Bronchial epithelial cell (primary cell): Measurements from ENCODE around the gene DGKA. TPM values are rescaled to one million over a fixed set of nuclear protein-coding genes. Genes with fewer than 3 reads are reported as not detected.
"Not testable (repeated sequence)": the region's sequence is repeated elsewhere in the genome, so short reads cannot be mapped to it uniquely, and the experiment has no call there.

Experiments used
- DNase-seq: peaks from one replicate; pipeline ENCODE4 v3.0.0-alpha.2; 2010; ENCODE audit warnings: low read depth
- FAIRE-seq: peaks from 2 replicates; lab custom pipeline; 2011; peaks lifted over from hg19 to GRCh38; lab: Jason Lieb, UNC
- H3K27me3 ChIP-seq: 2 replicates; pipeline ENCODE4 v1.5.1; 2011; ENCODE audit warnings: low read length; ENCODE audit not compliant: control insufficient read depth, insufficient read depth
- H3K36me3 ChIP-seq: 2 replicates; pipeline ENCODE4 v1.5.1; 2011; ENCODE audit warnings: low read length; ENCODE audit not compliant: control insufficient read depth, insufficient read depth
- H3K4me3 ChIP-seq: 2 replicates; pipeline ENCODE4 v1.5.1; 2011; ENCODE audit warnings: mild to moderate bottlenecking, low read depth, low read length, control low read depth
- CTCF ChIP-seq: IDR thresholded peaks from 2 replicates; pipeline ENCODE4 v1.5.1; 2011; ENCODE audit warnings: mild to moderate bottlenecking, moderate library complexity, low read length, control low read depth, inconsistent platforms; ENCODE audit not compliant: insufficient read depth, severe bottlenecking
- total RNA-seq: library from RNA; depleted of rRNA; stranded (reverse); fragments of >200 nt; gene quantifications from 2 replicates; pipeline ENCODE4 v1.2.1, GENCODE V29; 2014

Gene DGKA
- total RNA-seq, 1 donor from 2014 or later = 81.9 TPM

- TF ChIP-seq CTCF = no peak
- FAIRE-seq (no peak), DNase-seq (no peak)
- Histone ChIP-seq H3K36me3 (peaks cover 14% of the 10 kb centered on the region), H3K4me3 (no peak overlapping the region), H3K27me3 (no peaks in the 10 kb centered on the region)
These were observed 54.4 kb downstream of the DGKA start for GRCh38 chr12:55985341-55985740.

GRCh38 chr12:55985976-55986375 lies 55.0 kb downstream of the DGKA start:
- FAIRE-seq, DNase-seq, H3K4me3 ChIP-seq, H3K27me3 ChIP-seq: not testable (repeated sequence)
- H3K36me3 ChIP-seq = peaks cover 17% of the 10 kb centered on the region

- no peaks in the 10 kb centered on the region for H3K27me3 ChIP-seq
- H3K4me3 ChIP-seq = no peak overlapping the region
- TF ChIP-seq CTCF = no peak
- DNase-seq (no peak), FAIRE-seq (no peak)
- H3K36me3 ChIP-seq = peaks cover 27% of the 10 kb centered on the region
These were observed 60.1 kb downstream of the DGKA start for GRCh38 chr12:55991110-55991509.

GRCh38 chr12:55993230-55993853 lies 62.4 kb downstream of the DGKA start:
- DNase-seq (no peak), FAIRE-seq (no peak)
- TF ChIP-seq CTCF = no peak
- Histone ChIP-seq H3K36me3 (peaks cover 22% of the 10 kb centered on the region), H3K27me3 (no peaks in the 10 kb centered on the region), H3K4me3 (no peak overlapping the region)

GRCh38 chr12:55995366-55995765 lies 64.4 kb downstream of the DGKA start:
- no peaks in the 10 kb centered on the region for H3K27me3 ChIP-seq
- H3K36me3 ChIP-seq = peaks cover 18% of the 10 kb centered on the region
- TF ChIP-seq CTCF = no peak
- no peak overlapping the region for H3K4me3 ChIP-seq
- no peak for FAIRE-seq
- DNase-seq = no peak

- no peak for FAIRE-seq
- Histone ChIP-seq H3K27me3 (no peaks in the 10 kb centered on the region), H3K36me3 (peaks cover 12% of the 10 kb centered on the region), H3K4me3 (peak overlapping the region; percentile 50)
- peak; percentile 62 for DNase-seq
- peak; percentile 62 for TF ChIP-seq CTCF
These were observed 65.3 kb downstream of the DGKA start for GRCh38 chr12:55996201-55996714.
